Ovary (tissue), 9 donors: Measurements from ENCODE around the gene NLK. TPM values are rescaled to one million over a fixed set of nuclear protein-coding genes. Genes with fewer than 3 reads are reported as not detected.

Experiments used
- DNase-seq, 5 donors: peaks; one replicate each; pipeline ENCODE4 v3.0.0-alpha.2; 2019 to 2020
- H3K27ac ChIP-seq, 2 donors: fragments of 200-600 bp; one replicate each; pipeline versions ENCODE4 v1.5.1 to v1.8.0; 2019 to 2022
- H3K27me3 ChIP-seq: fragments of 200-600 bp; one replicate; pipeline ENCODE4 v1.8.0; 2022
- H3K36me3 ChIP-seq: fragments of 200-600 bp; sonication (generic); one replicate; pipeline ENCODE4 v1.5.1; 2019
- H3K4me1 ChIP-seq: one replicate; pipeline ENCODE4 v1.8.1; 2013; ENCODE audit warnings: mild to moderate bottlenecking, moderate library complexity; ENCODE audit not compliant: insufficient read depth
- H3K4me3 ChIP-seq: fragments of 200-600 bp; sonication (generic); one replicate; pipeline ENCODE4 v1.5.1; 2017
- H3K9me3 ChIP-seq, 2 donors: fragments of 200-600 bp in 1 of 2; sonication (generic) in 1 of 2; one replicate each; pipeline versions ENCODE4 v1.5.1 to v1.8.1; 2013 to 2019; ENCODE audit warnings: mild to moderate bottlenecking in 1 of 2, moderate library complexity in 1 of 2
- EP300 ChIP-seq: sonication (generic); formaldehyde crosslinking; IDR thresholded peaks from one replicate; pipeline ENCODE4 v1.6.1; 2017; ENCODE audit warnings: antibody characterized with exemption
- POLR2A ChIP-seq: fragments of 450-650 bp; IDR thresholded peaks from one replicate; pipeline ENCODE4 v1.6.1; 2017; ENCODE audit warnings: antibody characterized with exemption, mild to moderate bottlenecking, moderate library complexity
- WGBS, 3 donors: extraction: QIAGEN DNeasy Blood & Tissue Kit in 1 of 3; methylation state at CpG; one replicate each; pipeline versions ENCODE4 v1.1.5 to v1.1.7; 2013 to 2017; 5-methylcytosine and 5-hydroxymethylcytosine counted together
- intact Hi-C, 4 donors: fragments of 100-400 bp; cut with DNase I; formaldehyde crosslinking; loops; one replicate each; pipeline versions ENCODE4 v1.11.0 to v1.15.1; 2022 to 2023
- polyA plus RNA-seq, 2 donors: library from polyadenylated mRNA; stranded (reverse); fragments of 200-250 nt in 1 of 2; fragments of 350-450 nt in 1 of 2; fragmentation: Illumina TruSeq in 1 of 2; extraction: RNeasy Lipid Tissue Mini Kit (QIAGEN cat#74804) in 1 of 2; gene quantifications; one replicate each; pipeline ENCODE4 v1.2.3, GENCODE V29; 2013 to 2014
- total RNA-seq, 7 donors: library from RNA; depleted of rRNA in 2 of 7; stranded (reverse); fragments of >200 nt in 2 of 7; fragmentation: NEBNext Ultra II Directional in 3 of 7; extraction: Animal tissue kit (Norgen Biotek cat#: 25700) in 3 of 7; gene quantifications; one replicate each; pipeline versions ENCODE4 v1.1.0 to v1.2.4, GENCODE V29; 2016 to 2023
- TF ChIP-seq, protein P1 (sequence below), 3 donors: fragments of 450-650 bp in 2 of 3; fragments of 200-600 bp in 1 of 3; IDR thresholded peaks; one replicate each; pipeline versions ENCODE4 v1.5.1 to v1.8.0; 2016 to 2022; ENCODE audit warnings: antibody characterized with exemption in 3 of 3, mild to moderate bottlenecking in 1 of 3
- donor health status: DM: no; HTN: no; CAD: no; lungs with moderate emphysema.
- donor health status: DM: no; HTN: no; CAD: no.
- donor health status: Bipolar disorder and iron deficiency.
- donor health status: DM: yes; HTN: yes; CAD: no.
- donor health status: DM: no; HTN: no; CAD: no.
- donor health status: DM: yes; HTN: yes; CAD: no.

The NLK gene
- total and polyA plus RNA-seq, 9 donors: 7.3 to 15.6 (median 12.3) TPM

DNA sequence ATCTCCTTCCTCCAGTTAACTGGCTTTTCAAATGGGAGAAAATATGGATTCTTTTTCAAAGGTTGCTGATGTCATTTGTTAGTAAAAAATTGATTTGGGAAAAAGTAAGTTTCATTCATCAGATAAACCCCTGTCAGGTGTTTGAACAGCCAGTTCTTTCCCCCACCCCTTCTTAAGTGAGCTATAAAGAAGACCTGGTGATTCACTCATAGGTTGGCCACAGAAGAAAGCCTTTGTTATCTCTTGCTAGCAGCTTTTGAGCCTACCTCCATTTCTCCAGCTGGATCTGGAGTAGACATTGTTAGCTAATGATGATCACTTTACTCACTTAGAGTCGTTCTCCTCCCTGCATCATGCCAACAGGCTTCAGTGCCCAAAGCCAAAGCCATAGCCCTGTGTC, 63.0 kb downstream of the NLK start:
- no peak for DNase-seq
- H3K36me3 ChIP-seq: no peaks in the 10 kb centered on the region
- TF ChIP-seq, protein P1, sequence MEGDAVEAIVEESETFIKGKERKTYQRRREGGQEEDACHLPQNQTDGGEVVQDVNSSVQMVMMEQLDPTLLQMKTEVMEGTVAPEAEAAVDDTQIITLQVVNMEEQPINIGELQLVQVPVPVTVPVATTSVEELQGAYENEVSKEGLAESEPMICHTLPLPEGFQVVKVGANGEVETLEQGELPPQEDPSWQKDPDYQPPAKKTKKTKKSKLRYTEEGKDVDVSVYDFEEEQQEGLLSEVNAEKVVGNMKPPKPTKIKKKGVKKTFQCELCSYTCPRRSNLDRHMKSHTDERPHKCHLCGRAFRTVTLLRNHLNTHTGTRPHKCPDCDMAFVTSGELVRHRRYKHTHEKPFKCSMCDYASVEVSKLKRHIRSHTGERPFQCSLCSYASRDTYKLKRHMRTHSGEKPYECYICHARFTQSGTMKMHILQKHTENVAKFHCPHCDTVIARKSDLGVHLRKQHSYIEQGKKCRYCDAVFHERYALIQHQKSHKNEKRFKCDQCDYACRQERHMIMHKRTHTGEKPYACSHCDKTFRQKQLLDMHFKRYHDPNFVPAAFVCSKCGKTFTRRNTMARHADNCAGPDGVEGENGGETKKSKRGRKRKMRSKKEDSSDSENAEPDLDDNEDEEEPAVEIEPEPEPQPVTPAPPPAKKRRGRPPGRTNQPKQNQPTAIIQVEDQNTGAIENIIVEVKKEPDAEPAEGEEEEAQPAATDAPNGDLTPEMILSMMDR (IDR thresholded peaks at IDR 0.05): no peak
- TF ChIP-seq EP300 (no peak), POLR2A (no peak)
- intact Hi-C loops: no loop called here
- H3K9me3 ChIP-seq: no peaks in the 10 kb centered on the region
- H3K27me3 ChIP-seq: no peaks in the 10 kb centered on the region
- no peak overlapping the region for H3K27ac ChIP-seq
- no peaks in the 10 kb centered on the region for H3K4me1 ChIP-seq
- 81 to 88% (median 86%) methylated on average over 1 of the region's 1 CpG for WGBS, 3 donors
- no peak overlapping the region for H3K4me3 ChIP-seq

DNA sequence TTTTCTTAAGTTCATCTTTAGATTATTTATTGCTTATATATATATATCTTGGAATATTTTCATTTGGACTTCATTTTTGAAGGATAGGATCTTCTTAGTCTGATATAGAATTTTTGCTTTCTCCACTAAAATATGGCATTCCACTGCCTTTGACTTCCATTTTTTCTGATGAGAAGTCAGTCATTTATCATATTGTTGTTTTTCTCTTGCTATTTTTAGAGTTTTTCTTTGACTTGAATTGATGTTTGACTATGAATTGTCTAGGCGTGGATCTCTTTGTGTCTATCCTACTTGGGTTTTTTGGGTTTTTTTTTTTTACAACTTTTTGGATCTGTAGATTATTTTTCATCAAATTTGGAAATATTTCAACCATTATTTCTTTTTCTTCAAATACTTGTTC, 67.7 kb downstream of the NLK start:
- Histone ChIP-seq H3K4me1 (peaks cover 4% of the 10 kb centered on the region), H3K4me3 (no peak overlapping the region), H3K36me3 (no peaks in the 10 kb centered on the region), H3K27me3 (no peaks in the 10 kb centered on the region), H3K27ac (no peak overlapping the region), H3K9me3 (no peaks in the 10 kb centered on the region)
- WGBS, 3 donors: 98 to 100% (median 100%) methylated on average over 1 of the region's 1 CpG
- DNase-seq: no peak
- intact Hi-C loops: no loop called here
- TF ChIP-seq, protein P1 (IDR thresholded peaks at IDR 0.05): no peak

DNA sequence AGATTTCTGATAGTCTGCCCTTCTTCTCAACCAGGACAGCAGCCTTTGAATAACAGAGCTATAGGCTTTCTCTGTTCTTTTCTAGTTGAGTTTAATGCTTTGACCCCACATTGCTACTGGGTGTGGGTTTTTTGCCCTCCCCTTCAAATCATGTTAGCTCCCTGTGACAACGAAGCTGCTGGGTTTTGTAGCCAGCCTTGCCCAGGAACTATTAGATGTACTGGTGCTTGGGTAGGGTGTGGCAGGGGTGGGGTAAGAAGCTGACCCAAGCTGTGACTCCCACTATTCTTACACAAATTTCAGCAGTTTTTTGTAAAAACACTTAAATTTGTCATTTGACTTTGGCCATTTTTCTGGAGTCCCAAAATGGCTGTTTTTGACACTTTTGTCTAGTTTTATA, 69.7 kb downstream of the NLK start:
- Histone ChIP-seq H3K27ac (no peak overlapping the region), H3K27me3 (no peaks in the 10 kb centered on the region), H3K4me1 (peaks cover 4% of the 10 kb centered on the region), H3K4me3 (no peak overlapping the region), H3K9me3 (no peaks in the 10 kb centered on the region), H3K36me3 (no peaks in the 10 kb centered on the region)
- intact Hi-C loops: no loop called here
- no peak for DNase-seq
- 26 to 37% (median 31%) methylated on average over 1 of the region's 1 CpG for WGBS, 3 donors
- TF ChIP-seq, protein P1 (IDR thresholded peaks at IDR 0.05): no peak
- TF ChIP-seq EP300 (no peak), POLR2A (no peak)

GRCh38 chr17:28112606-28113005, 70.1 kb downstream of the NLK start:
- 47 to 54% (median 51%) methylated on average over 2 of the region's 2 CpGs for WGBS, 3 donors
- TF ChIP-seq EP300 (no peak), POLR2A (no peak)
- TF ChIP-seq, protein P1 (IDR thresholded peaks at IDR 0.05): no peak
- no peak overlapping the region for H3K27ac ChIP-seq

GRCh38 chr17:28113269-28113668, 70.8 kb downstream of the NLK start:
- TF ChIP-seq, protein P1 (IDR thresholded peaks at IDR 0.05): no peak
- TF ChIP-seq EP300 (no peak), POLR2A (no peak)
- H3K27ac ChIP-seq: no peak overlapping the region

More at GRCh38 chr17:28112606-28113005, 70.1 kb downstream of the NLK start:
- no peaks in the 10 kb centered on the region for H3K36me3 ChIP-seq
- no peak for DNase-seq
- H3K4me3 ChIP-seq: no peak overlapping the region
- no peaks in the 10 kb centered on the region for H3K27me3 ChIP-seq
- no peaks in the 10 kb centered on the region for H3K9me3 ChIP-seq
- peaks cover 4% of the 10 kb centered on the region for H3K4me1 ChIP-seq
- intact Hi-C loops: no loop called here

More at GRCh38 chr17:28113269-28113668, 70.8 kb downstream of the NLK start:
- DNase-seq: no peak
- H3K9me3 ChIP-seq: no peaks in the 10 kb centered on the region
- peaks cover 4% of the 10 kb centered on the region for H3K4me1 ChIP-seq
- no peaks in the 10 kb centered on the region for H3K27me3 ChIP-seq
- H3K4me3 ChIP-seq: no peak overlapping the region
- no peaks in the 10 kb centered on the region for H3K36me3 ChIP-seq
- intact Hi-C loops: no loop called here
